HepG2 (cell line): Measurements from ENCODE around the gene APOL2. TPM values are rescaled to one million over a fixed set of nuclear protein-coding genes. Genes with fewer than 3 reads are reported as not detected.

Source experiments
- ATAC-seq: fragments of 200-7000 bp; cut with Tn5 transposase; 3 replicates; pipeline ENCODE4 v1.9.1; 2020; ENCODE audit warnings: mild to moderate bottlenecking, moderate library complexity
- BruUV-seq: library from RNA; stranded (reverse); fragments of 400-500 nt; replicated peaks from 2 replicates; lab custom pipeline; 2021; lab: Mats Ljungman, UMichigan
- CTCF ChIA-PET: fragments of 300-600 bp; formaldehyde crosslinking; extraction: SDS; loops from one replicate; lab custom pipeline; 2021; ENCODE audit warnings: low total read pairs, inconsistent platforms, low intra/inter-chr PET ratio; lab: Yijun Ruan, JAX
- POLR2A ChIA-PET: fragments of 350-600 bp; sonication (Branson Sonifier 250); formaldehyde crosslinking; loops from one replicate; lab custom pipeline; 2020; ENCODE audit warnings: antibody characterized with exemption, inconsistent platforms; lab: Yijun Ruan, JAX
- DNase-seq: peaks from one replicate; pipeline ENCODE4 v3.0.0-alpha.2; 2015; ENCODE audit warnings: low spot score
- FAIRE-seq: peaks from 3 replicates; lab custom pipeline; 2011; peaks lifted over from hg19 to GRCh38; lab: Jason Lieb, UNC
- H2AFZ ChIP-seq: one replicate; pipeline ENCODE4 v1.6.1; 2011; ENCODE audit warnings: low read length, inconsistent platforms
- H3K27ac ChIP-seq: fragments of 300-600 bp; 3 replicates; pipeline ENCODE4 v1.8.0; 2011; ENCODE audit warnings: mixed run types, mild to moderate bottlenecking, mixed read lengths, low read length, inconsistent platforms; ENCODE audit not compliant: insufficient read depth; ENCODE audit errors: extremely low read length
- H3K27me3 ChIP-seq, 2 experiments: fragments of 200-600 bp in 1 of 2; 2 replicates in 1 of 2; 3 replicates in 1 of 2; pipeline versions ENCODE4 v1.6.0 to v1.8.0; 2011; ENCODE audit warnings: low read length in 2 of 2, mild to moderate bottlenecking in 2 of 2, moderate library complexity in 2 of 2, inconsistent platforms in 1 of 2; ENCODE audit not compliant: insufficient read depth in 2 of 2, control insufficient read depth in 1 of 2
- H3K36me3 ChIP-seq, 2 experiments: fragments of 200-600 bp in 1 of 2; replicated peaks in 1 of 2; 2 replicates in 1 of 2; 3 replicates in 1 of 2; pipeline versions ENCODE4 v1.5.1 to v1.8.0; 2011; ENCODE audit warnings: low read length in 2 of 2, inconsistent platforms in 1 of 2; ENCODE audit not compliant: insufficient read depth in 2 of 2, control insufficient read depth in 1 of 2
- H3K4me1 ChIP-seq: 2 replicates; pipeline ENCODE4 v1.5.1; 2012; ENCODE audit warnings: low read length, inconsistent platforms; ENCODE audit not compliant: insufficient read depth
- H3K4me2 ChIP-seq: 2 replicates; pipeline ENCODE4 v1.6.0; 2011; ENCODE audit warnings: low read depth, low read length, inconsistent platforms
- H3K4me3 ChIP-seq, 3 experiments: fragments of 200-600 bp in 1 of 3; sonication (generic), shearing (Covaris generic) in 1 of 3; replicated peaks in 1 of 3; 2 replicates each; pipeline ENCODE4 v1.5.1; 2011 to 2016; ENCODE audit warnings: low read length in 3 of 3, inconsistent platforms in 2 of 3, low read depth in 2 of 3, mild to moderate bottlenecking in 2 of 3, control low read depth in 1 of 3, mixed read lengths in 1 of 3; ENCODE audit not compliant: insufficient read depth in 1 of 3
- H3K79me2 ChIP-seq: one replicate; pipeline ENCODE4 v1.6.1; 2011; ENCODE audit warnings: low read length, inconsistent platforms; ENCODE audit not compliant: insufficient read depth
- H3K9ac ChIP-seq: 2 replicates; pipeline ENCODE4 v1.6.0; 2011; ENCODE audit warnings: mild to moderate bottlenecking, low read depth, low read length, inconsistent platforms; ENCODE audit not compliant: insufficient read depth
- H3K9me3 ChIP-seq: 2 replicates; pipeline ENCODE4 v1.5.1; 2012; ENCODE audit warnings: mild to moderate bottlenecking, low read length
- H4K20me1 ChIP-seq: 2 replicates; pipeline ENCODE4 v1.6.0; 2011; ENCODE audit warnings: inconsistent platforms, mild to moderate bottlenecking, low read length, moderate library complexity; ENCODE audit not compliant: insufficient read depth
- E2F5 ChIP-seq: sonication (generic); formaldehyde crosslinking; conservative IDR thresholded peaks from 2 replicates; pipeline ENCODE4 v1.4.0; 2020; ENCODE audit warnings: missing genetic modification reagents
- ERF ChIP-seq: IDR thresholded peaks from 2 replicates; pipeline ENCODE4 v1.6.1; 2018; ENCODE audit warnings: missing biosample characterization, missing genetic modification reagents
- HNRNPK ChIP-seq: fragments of 200-400 bp; formaldehyde crosslinking; IDR thresholded peaks from 2 replicates; pipeline ENCODE4 v1.6.1; 2018; ENCODE audit warnings: low read length, low read depth, moderate library complexity, mild to moderate bottlenecking; ENCODE audit not compliant: poor library complexity, severe bottlenecking
- HNRNPUL1 ChIP-seq: fragments of 200-400 bp; formaldehyde crosslinking; IDR thresholded peaks from 2 replicates; pipeline ENCODE4 v1.6.1; 2017; ENCODE audit warnings: low read depth, mild to moderate bottlenecking, low read length, moderate library complexity
- HOXA5 ChIP-seq: sonication (generic); formaldehyde crosslinking; IDR thresholded peaks from 2 replicates; pipeline ENCODE4 v1.4.0; 2020; ENCODE audit warnings: missing genetic modification reagents
- KLF11 ChIP-seq: IDR thresholded peaks from 2 replicates; pipeline ENCODE4 v1.6.1; 2016; ENCODE audit warnings: missing compliant biosample characterization
- MTF2 ChIP-seq: sonication (generic); formaldehyde crosslinking; IDR thresholded peaks from 2 replicates; pipeline ENCODE4 v1.5.0; 2020; ENCODE audit warnings: missing genetic modification reagents, borderline replicate concordance
- RAD21 ChIP-seq: fragments of 450-650 bp; formaldehyde crosslinking; IDR thresholded peaks from 2 replicates; pipeline ENCODE4 v1.5.0; 2020; ENCODE audit warnings: mild to moderate bottlenecking
- RELA ChIP-seq: sonication (generic); formaldehyde crosslinking; IDR thresholded peaks from 2 replicates; pipeline ENCODE4 v1.4.0; 2020; ENCODE audit warnings: missing genetic modification reagents
- RXRA ChIP-seq: sonication (generic); formaldehyde crosslinking; IDR thresholded peaks from 2 replicates; pipeline ENCODE4 v1.5.1; 2020; ENCODE audit warnings: missing genetic modification reagents
- SP5 ChIP-seq: IDR thresholded peaks from 2 replicates; pipeline ENCODE4 v1.6.1; 2016; ENCODE audit warnings: low read depth, borderline replicate concordance
- TAF1 ChIP-seq: sonication (generic); formaldehyde crosslinking; IDR thresholded peaks from 2 replicates; pipeline ENCODE4 v1.4.0; 2020; ENCODE audit warnings: missing genetic modification reagents
- THRA ChIP-seq: sonication (generic); formaldehyde crosslinking; IDR thresholded peaks from 2 replicates; pipeline ENCODE4 v1.4.0; 2020; ENCODE audit warnings: missing genetic modification reagents, borderline replicate concordance
- ZBTB25 ChIP-seq: IDR thresholded peaks from 2 replicates; pipeline ENCODE4 v1.6.1; 2018; ENCODE audit warnings: missing genetic modification reagents
- ZIK1 ChIP-seq: sonication (generic); formaldehyde crosslinking; IDR thresholded peaks from 2 replicates; pipeline ENCODE4 v1.5.0; 2020; ENCODE audit warnings: mild to moderate bottlenecking, low read depth, missing genetic modification reagents, borderline replicate concordance
- ZNF687 ChIP-seq: sonication (generic); formaldehyde crosslinking; IDR thresholded peaks from 2 replicates; pipeline ENCODE4 v1.5.1; 2020; ENCODE audit warnings: mild to moderate bottlenecking, missing genetic modification reagents, moderate library complexity
- ZZZ3 ChIP-seq: sonication (generic); formaldehyde crosslinking; IDR thresholded peaks from 2 replicates; pipeline ENCODE4 v1.4.0; 2020; ENCODE audit warnings: missing genetic modification reagents, mild to moderate bottlenecking, borderline replicate concordance
- WGBS: methylation state at CpG from one replicate; pipeline ENCODE4 v1.1.6; 2017; ENCODE audit warnings: low lambda C conversion rate; 5-methylcytosine and 5-hydroxymethylcytosine counted together
- in situ Hi-C: cut with HindIII; loops from 2 replicates; pipeline ENCODE4 v1.10.0; 2017; ENCODE audit warnings: low pct_unique_long_range_greater_than_20kb; ENCODE audit not compliant: extremely low pct_ligation_motif_present
- intact Hi-C: fragments of 100-400 bp; cut with micrococcal nuclease; formaldehyde crosslinking; loops from one replicate; pipeline ENCODE4 v1.10.0; 2022; ENCODE audit not compliant: unreplicated experiment
- polyA plus RNA-seq, 8 experiments: library from polyadenylated mRNA; depleted of rRNA in 3 of 8; stranded (reverse) in 7 of 8; unstranded in 1 of 8; fragments of >200 nt; fragmentation: Illumina TruSeq in 4 of 8; extraction: Trizol in 4 of 8; gene quantifications; 2 replicates each; pipeline versions ENCODE4 v1.2.1 to v1.2.3, GENCODE V29; 2011 to 2016; ENCODE audit warnings: low read depth in 4 of 8, missing spikeins in 1 of 8, mixed read lengths in 1 of 8; ENCODE audit not compliant: insufficient read depth in 1 of 8
- total RNA-seq, 5 experiments: library from RNA; depleted of rRNA; stranded (reverse); fragments of >200 nt; fragmentation: Illumina TruSeq; extraction: Trizol; gene quantifications; 2 replicates each; pipeline ENCODE4 v1.2.3, GENCODE V29; 2016; ENCODE audit warnings: low read depth in 1 of 5

APOL2 gene
- total and polyA plus RNA-seq, 2 of the 13 experiments (the other 11 are each of a cell fraction or from before 2014, with no cell fraction given) = 28.7 to 51.2 TPM

- 62% methylated on average over 3 of the region's 5 CpGs for WGBS
- ATAC-seq = peak; percentile 78
- ChIA-PET CTCF (interaction anchor here (1.4 to 3.1 kb wide), 3 partner anchors 27 to 91 kb away, joined by 4 to 22 read pairs (median 14); partner anchors contain the start of gene APOL2), POLR2A (no interaction called here)
- no peaks in the 10 kb centered on the region for H3K27me3 ChIP-seq
- no peaks in the 10 kb centered on the region for H3K36me3 ChIP-seq
- H2AFZ ChIP-seq = no peak overlapping the region
- peak; percentile 97 for FAIRE-seq
- no peak overlapping the region for H3K9ac ChIP-seq
- no peak overlapping the region for H3K27ac ChIP-seq
- in situ Hi-C loops = loop anchor here (5.0 kb wide), 1 partner anchor 92 kb away; no protein-coding TSS in a partner anchor
- BruUV-seq = no TSS peak
- H3K79me2 ChIP-seq = no peaks in the 10 kb centered on the region
- no peak overlapping the region for H3K4me2 ChIP-seq
- intact Hi-C loops = loop anchor here (2.0 kb wide), 1 partner anchor 92 kb away; no protein-coding TSS in a partner anchor
- no peak overlapping the region for H3K4me3 ChIP-seq
- no peaks in the 10 kb centered on the region for H4K20me1 ChIP-seq
- peak; percentile 40 for DNase-seq
- no peaks in the 10 kb centered on the region for H3K9me3 ChIP-seq
- H3K4me1 ChIP-seq = peaks cover 30% of the 10 kb centered on the region
- no peak for TF ChIP-seq RELA (CRISPR knock-in tag)
- TF ChIP-seq RXRA (CRISPR knock-in tag) = peak; percentile 31; the same call in 1 of the 2 replicates
- TF ChIP-seq ZIK1 (CRISPR knock-in tag) = no peak
- peak; percentile 70 for TF ChIP-seq RAD21
- TF ChIP-seq ZBTB25 = 0 out of 2 replicates have a peak, but pooled peaks have one; percentile 38
- TF ChIP-seq KLF11 (CRISPR knock-in tag) = no peak
- TF ChIP-seq MTF2 (CRISPR knock-in tag) = no peak
- no peak for TF ChIP-seq HOXA5 (CRISPR knock-in tag)
- TF ChIP-seq ZNF687 = peak; percentile 19; the same call in 1 of the 2 replicates
- TF ChIP-seq HNRNPK = no peak
- TF ChIP-seq SP5 (CRISPR knock-in tag) = no peak
- no peak for TF ChIP-seq ZZZ3 (CRISPR knock-in tag)
- no peak for TF ChIP-seq HNRNPUL1
- TF ChIP-seq TAF1 = no peak
- peak; percentile 72; the same call in 1 of the 2 replicates for TF ChIP-seq THRA (CRISPR knock-in tag)
- TF ChIP-seq E2F5 = no peak
- TF ChIP-seq ERF = 0 out of 2 replicates have a peak, but pooled peaks have one; percentile 31
Observed at GRCh38 chr22:36194971-36195370, 44.4 kb downstream of the APOL2 start.
